GM04504 (cell line): ENCODE data around the gene COPS2.
"Not testable (repeated sequence)": the region's sequence is repeated elsewhere in the genome, so short reads cannot be mapped to it uniquely, and the experiment has no call there.

Experiments
- DNase-seq: peaks from one replicate; pipeline ENCODE4 v3.0.0-alpha.2; 2012; ENCODE audit warnings: low read depth

Gene COPS2

DNA sequence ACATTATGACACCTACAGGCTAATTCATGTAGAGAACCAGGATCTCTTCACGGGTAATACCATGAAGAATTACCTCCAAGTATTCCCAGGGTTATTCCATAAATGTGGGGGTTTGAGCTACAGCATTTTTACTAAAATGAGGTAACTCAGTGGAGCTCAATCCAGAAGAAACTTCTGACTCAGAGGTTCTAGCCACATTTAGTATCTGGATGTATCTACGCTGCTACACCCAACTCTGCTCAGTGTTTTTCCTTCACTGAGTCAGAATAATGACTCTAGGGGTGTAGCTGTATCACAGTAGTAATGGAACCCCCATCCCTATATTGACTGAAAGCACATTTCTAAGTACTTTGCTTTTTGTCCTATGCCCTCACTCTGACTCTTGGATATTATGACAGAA lies 52.4 kb downstream of the COPS2 start:
- no peak for DNase-seq

DNA sequence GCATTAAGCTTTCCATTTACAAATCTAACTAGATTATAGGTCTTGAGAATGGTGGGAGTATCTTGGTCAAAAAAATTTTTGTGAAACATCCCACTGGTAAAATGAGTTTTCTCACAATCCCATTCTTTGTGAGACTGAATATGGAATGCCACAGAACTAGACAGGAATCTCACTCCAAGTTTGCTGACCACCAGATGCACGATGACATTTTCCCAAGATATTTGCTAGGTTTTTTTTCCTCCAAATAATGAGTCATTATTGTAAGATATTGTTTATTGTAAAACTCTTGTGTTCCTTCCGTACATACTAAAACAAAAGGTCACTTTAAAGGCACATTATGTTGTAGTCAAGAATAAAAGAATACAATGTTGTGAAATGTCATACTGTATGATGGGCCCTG lies 53.9 kb downstream of the COPS2 start:
- no peak for DNase-seq

DNA sequence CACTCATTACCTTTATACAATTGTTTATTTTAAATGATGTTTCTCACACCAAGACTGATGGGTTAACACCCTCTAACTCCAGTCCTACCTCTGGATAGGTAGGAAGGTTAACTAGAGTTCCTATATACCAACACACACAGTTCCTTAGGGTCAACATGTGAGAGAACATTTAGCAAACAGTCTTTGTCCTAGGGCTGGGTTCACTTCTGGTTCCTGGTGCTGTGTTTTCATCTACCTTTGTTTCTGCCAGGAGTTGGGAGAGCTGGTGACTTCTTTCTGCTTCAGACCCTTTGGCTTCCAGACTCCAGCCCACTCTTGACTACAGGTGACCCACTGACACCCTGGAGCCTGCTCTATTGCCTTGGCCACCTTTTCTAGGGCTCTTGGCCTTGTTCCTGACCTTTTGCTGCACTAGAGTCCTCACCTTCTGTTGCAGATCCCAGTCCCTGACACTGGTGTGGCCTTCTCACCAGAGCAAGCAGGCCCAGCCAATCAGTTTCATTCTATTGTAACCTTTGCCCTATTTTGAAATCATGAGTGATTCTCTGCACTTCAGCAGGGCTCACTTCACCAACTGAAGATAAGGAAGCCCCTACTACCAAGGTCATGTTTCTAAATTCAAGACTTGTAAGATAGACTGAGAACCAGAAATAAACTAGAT lies 59.2 kb downstream of the COPS2 start:
- DNase-seq, result no peak

DNA sequence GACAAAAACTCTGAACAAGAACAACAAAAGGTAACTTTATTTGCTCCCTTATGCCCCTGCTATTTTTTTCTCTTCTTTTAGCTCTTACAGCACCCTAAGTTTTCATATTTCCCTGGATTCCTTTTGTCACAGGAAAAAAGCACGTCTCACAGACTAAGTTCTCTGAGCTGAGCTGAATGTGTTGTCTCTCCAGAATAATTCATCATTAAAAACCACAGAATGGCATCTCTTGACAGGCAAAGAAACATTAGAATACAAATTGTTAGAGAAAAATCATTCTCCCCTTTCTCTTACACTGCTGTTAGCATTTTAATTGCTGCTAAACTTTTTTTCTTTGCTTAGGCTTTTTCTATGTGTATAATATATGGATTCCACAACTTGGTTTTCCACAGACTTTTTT lies 60.5 kb downstream of the COPS2 start:
- no peak for DNase-seq

DNA sequence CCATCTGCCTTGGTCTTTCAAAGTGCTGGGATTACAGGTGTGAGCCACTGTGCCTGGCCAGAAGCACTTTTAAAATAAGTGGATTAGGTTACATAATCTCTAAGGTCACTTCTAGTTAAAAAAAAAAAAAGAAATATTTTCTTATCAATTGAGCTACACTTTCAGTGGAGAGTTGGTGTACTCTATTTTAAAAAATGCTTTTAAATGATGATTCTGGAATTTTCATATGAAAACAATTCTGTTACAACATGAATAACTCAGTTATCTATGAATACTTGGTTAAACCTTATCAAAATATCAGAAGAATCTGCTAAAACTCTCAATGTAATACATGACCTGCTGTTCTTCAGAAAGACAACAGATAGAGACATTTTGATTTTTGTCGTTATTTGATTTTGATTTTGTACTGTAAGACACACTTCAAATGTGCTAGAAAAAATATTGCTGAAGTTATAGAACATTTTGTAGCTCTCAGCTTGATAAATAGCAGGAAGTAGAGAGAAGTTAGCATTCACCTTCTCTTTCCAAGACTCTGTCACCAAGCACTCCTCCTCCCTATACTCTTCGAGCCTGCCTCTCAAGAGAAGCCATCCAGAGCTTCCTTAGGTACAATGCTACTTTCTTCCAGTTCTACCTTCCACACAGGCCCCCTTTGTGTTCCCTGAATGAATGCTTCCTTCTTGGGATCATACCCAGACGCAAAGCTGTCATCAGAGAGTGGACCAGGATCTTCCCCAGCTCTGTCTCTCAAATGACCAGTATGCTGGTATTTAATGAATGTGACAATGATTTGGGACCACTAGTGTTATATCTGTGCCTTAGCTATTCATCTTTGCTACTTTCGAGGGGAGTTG lies 61.9 kb downstream of the COPS2 start:
- no peak for DNase-seq

DNA sequence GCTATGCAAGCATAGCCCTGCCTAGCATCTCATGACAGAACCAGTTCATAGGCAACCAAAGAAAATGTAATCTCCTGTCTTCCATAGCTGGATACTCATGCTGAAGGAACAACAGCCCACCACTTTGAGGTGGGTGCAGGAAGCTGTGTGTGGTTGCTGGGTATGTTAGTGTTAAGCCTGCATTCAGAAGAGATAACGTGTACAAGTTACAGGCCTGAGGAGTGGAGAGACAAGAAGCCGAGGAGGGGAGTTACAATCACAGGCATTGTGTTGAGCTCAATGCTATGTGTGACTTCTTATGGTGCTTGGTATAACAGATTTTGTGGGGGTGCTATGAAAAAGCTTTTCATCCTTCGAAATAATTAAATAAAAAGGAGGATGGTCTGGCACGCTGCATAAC lies 66.4 kb downstream of the COPS2 start:
- no peak for DNase-seq

DNA sequence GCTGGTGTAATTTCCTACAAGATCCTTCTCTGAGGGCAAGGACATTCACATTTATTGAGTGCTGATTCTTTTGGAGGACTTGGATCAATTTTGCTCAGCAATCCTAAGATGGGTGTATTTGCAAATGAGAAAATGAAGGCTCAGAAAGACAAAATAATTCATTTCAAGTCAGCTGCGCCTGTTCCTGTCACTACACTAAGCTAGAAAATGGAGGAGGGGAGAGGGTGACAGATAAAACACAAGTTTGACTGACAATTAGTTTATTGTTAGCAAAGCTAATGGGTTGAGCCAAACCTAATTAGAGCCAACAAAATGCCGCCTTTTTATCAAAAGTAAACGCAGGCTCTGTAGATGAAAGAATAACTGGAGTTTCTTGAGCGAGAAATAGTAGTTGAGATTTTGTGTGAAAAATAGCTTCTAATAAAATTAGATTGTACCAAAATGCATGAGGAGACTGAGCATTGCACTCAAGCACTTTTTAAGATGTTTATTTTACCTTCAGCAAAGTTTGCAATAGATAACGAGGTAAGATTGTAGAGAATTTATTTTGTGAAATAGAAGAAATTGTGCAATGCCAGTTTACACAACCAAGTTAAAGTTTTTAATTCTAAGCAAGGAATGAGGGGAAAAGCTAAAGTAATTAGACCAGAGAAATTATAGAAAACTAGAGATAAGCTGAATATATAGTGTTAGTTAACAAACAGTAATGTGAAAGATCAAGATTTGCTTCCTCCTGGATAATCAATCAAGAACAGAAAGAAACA lies 69.5 kb downstream of the COPS2 start:
- DNase-seq, result no peak

DNA sequence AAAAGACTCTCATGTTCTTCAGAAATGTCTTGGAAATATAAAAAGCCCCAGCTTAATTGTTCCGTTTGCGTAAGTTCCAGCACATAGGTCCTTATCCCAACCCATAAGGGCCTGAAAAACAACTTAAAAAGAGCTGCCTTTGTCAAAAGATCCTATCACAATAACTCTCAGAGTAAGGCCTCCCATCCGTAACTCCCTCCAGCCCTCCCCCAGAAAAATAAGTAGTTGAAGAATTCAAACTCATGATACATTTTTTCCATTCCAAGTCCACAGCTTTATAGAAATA lies 71.2 kb downstream of the COPS2 start:
- DNase-seq, result no peak

DNA sequence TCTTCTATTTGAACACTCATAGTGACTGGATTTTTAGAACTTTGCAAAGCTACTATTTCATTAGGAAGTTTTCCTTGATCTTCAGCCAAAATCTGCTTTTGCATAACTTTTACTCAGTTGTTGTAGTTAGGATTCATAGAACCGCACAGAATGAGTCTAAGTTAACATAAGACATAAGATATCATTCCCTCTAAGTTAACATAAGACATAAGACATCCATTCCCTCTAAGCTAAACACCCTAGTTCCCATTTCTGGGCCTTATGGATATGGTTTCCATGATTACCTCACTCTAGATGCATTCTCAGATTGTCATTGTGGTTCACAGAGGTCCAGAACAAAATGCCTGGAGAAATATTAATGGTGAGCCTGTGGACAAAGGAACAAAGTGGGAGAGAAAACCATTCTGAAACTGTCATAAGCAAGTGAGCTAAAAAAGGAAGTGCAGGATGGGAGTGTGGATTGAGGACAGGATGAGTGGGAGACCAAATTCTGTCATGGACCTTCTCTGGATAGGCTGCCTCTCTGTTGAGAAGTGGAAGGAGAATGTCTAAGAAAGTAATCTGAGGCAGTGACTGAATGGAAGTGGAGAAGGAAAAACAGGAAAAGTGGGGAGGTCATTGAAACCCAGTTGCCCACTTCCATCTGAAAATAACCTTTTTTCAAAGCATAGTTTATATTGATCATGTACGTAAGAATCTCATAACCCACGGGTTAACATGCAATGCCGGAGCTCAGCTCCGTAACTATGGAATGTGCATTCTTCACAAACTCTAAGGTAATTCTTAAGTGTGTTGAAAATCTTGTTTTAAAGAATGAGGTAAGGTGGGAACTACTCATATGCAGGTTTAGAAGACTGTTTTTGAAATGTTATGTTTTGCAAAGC lies 71.8 kb downstream of the COPS2 start:
- peak; percentile 13 for DNase-seq

DNA sequence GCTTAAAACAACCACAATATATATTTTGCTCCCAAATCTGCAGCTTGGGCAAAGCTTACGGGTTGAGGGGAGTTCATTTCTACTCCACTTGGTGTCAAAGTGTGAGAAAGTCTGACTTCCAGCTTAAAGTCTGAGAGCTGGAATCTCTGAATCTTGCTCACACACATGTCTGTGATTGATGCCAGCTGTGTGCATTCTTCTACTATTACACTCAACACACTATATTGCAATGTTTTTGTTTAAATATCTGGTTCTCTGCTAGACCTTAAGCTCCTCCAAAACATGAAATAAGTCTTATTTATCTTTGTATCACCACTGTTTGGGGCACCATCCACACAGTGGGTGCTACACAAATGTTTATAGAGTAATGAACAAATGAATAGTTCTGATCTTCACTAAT lies 72.4 kb downstream of the COPS2 start:
- DNase-seq, result peak; percentile 60

DNA sequence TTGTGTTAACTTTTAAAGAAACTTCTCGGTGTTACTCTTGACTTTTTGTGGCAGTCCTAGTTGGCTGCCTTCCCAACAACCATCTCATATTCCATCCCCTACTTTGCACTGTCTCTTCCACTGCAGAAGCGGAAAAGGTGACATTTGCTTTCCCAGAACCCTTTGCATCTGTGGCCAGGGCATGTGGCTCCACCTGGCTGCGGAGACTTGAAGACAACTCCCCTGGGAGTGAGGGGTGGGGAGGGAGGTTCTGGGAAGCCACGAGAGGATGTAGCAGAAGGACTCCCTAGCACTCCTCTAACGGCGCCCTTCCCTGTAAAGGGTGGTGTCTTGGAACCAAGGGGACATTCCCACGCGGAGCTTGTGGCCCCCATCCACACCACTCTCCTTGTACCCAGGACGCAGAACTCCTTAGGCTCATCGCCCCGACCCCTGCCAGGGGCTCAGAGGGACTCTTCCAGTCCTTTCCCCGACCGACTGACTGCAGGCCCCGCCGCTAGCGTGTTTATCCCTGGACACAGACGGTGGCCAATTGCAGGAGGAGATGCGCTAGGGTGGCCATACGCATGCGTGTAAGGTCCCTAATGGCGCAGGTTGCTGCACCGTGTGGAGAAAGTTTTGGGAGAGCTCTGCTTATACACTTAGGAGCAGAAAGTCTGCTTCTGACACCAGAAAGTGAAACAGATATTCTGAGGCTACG lies 75.9 kb downstream of the COPS2 start:
- DNase-seq, result no peak

DNA sequence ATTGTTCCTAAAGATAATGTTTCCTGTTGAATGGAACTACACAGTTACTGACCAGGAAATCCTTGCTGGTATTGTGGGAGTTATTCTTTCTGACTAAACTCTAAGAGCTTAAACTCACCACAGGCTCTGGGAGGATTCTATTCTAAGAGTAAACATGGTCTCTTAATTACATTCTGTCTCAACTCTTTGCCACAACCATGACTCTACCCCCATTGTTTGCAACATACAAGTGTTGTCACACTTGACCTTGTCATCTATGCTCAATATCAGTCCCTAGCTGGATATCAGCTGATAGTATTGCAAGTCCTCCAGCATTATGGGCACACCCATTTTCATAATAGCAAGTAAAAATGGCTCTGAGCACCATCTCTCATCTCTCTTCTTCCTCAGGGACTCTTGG lies 79.5 kb downstream of the COPS2 start:
- DNase-seq, result no peak

DNA sequence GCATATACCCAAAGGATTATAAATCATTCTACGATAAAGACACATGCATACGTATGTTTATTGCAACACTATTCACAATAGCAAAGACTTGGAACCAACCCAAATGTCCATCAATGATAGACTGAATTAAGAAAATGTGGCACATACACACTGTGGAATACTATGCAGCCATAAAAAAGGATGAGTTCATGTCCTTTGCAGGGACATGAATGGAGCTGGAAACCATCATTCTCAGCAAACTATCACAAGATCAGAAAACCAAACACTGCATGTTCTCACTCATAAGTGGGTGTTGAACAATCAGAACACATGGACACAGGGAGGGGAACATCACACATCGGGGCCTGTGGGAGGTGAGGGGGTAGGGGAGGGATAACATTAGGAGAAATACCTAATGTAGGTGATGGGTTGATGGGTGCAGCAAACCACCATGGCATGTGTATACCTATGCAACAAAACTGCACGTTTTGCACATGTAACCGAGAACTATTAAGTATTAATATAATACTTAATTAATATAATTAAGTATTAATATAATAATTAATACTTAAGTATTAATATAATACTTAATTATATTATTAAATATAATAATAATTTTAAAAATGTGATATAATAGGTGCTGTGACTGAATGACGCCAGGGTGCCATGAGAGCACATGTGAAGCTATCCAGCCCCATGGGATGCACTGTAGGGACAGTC lies 80.7 kb downstream of the COPS2 start:
- DNase-seq, result not testable (repeated sequence)
